CD4-positive, alpha-beta T cell (primary cell): Measurements from ENCODE around the gene LILRB4. TPM values are rescaled to one million over a fixed set of nuclear protein-coding genes. Genes with fewer than 3 reads are reported as not detected.

Source experiments
- ATAC-seq: fragments of 200-7000 bp; cut with Tn5 transposase; one replicate; pipeline ENCODE4 v1.10.0; 2022; ENCODE audit warnings: mild to moderate bottlenecking; ENCODE audit not compliant: poor library complexity
- CTCF ChIA-PET: fragments of 350-600 bp; sonication (Branson Sonifier 250); formaldehyde crosslinking; loops from one replicate; lab custom pipeline; 2021; ENCODE audit warnings: antibody characterized with exemption, inconsistent platforms; lab: Charles Lee
- POLR2A ChIA-PET: fragments of 350-600 bp; sonication (Branson Sonifier 250); formaldehyde crosslinking; loops from one replicate; lab custom pipeline; 2021; ENCODE audit warnings: antibody characterized with exemption, inconsistent platforms; lab: Charles Lee
- DNase-seq, 14 experiments: peaks; one replicate each; pipeline ENCODE4 v3.0.0-alpha.2; 2013 to 2020; ENCODE audit warnings: mixed read lengths in 2 of 14
- H3K27ac ChIP-seq, 2 donors: one replicate each; pipeline versions ENCODE4 v1.5.1 to v1.7.0; 2013; ENCODE audit warnings: low read length in 2 of 2, low read depth in 1 of 2, mild to moderate bottlenecking in 1 of 2
- H3K27me3 ChIP-seq, 2 experiments: 1 replicate in 1 of 2; 2 replicates in 1 of 2; pipeline versions ENCODE4 v1.6.1 to v1.7.0; 2013; ENCODE audit warnings: low read length in 2 of 2, control low read depth in 1 of 2, mild to moderate bottlenecking in 1 of 2, moderate library complexity in 1 of 2; ENCODE audit not compliant: insufficient read depth in 2 of 2, control insufficient read depth in 1 of 2
- H3K36me3 ChIP-seq: one replicate; pipeline ENCODE4 v1.6.1; 2013; ENCODE audit warnings: low read length, control low read depth; ENCODE audit not compliant: insufficient read depth
- H3K4me1 ChIP-seq: one replicate; pipeline ENCODE4 v1.6.1; 2013; ENCODE audit warnings: low read length, control low read depth; ENCODE audit not compliant: insufficient read depth
- H3K4me3 ChIP-seq: one replicate; pipeline ENCODE4 v1.5.1; 2013; ENCODE audit warnings: mild to moderate bottlenecking, low read length, moderate library complexity
- H3K9me3 ChIP-seq, 2 experiments: 1 replicate in 1 of 2; 2 replicates in 1 of 2; pipeline versions ENCODE4 v1.6.1 to v1.7.0; 2013; ENCODE audit warnings: low read length in 2 of 2, mild to moderate bottlenecking in 2 of 2, control low read depth in 1 of 2, moderate library complexity in 1 of 2; ENCODE audit not compliant: control insufficient read depth in 1 of 2, insufficient read depth in 1 of 2
- H3K27ac Mint-ChIP-seq: one replicate; pipeline ENCODE4 v1.8.0; 2020; ENCODE audit warnings: mixed read lengths
- H3K27me3 Mint-ChIP-seq: one replicate; pipeline ENCODE4 v1.8.0; 2021; ENCODE audit warnings: mixed read lengths
- H3K36me3 Mint-ChIP-seq: one replicate; pipeline ENCODE4 v1.8.0; 2021; ENCODE audit warnings: low read depth, mixed read lengths
- H3K4me1 Mint-ChIP-seq: one replicate; pipeline ENCODE4 v1.8.0; 2021; ENCODE audit warnings: low read depth, mixed read lengths
- H3K4me3 Mint-ChIP-seq: one replicate; pipeline ENCODE4 v1.8.0; 2020; ENCODE audit warnings: mild to moderate bottlenecking, mixed read lengths
- H3K9me3 Mint-ChIP-seq: one replicate; pipeline ENCODE4 v1.8.0; 2020; ENCODE audit warnings: mixed read lengths
- intact Hi-C, 2 experiments: fragments of 100-400 bp; cut with DNase I in 1 of 2; cut with micrococcal nuclease in 1 of 2; formaldehyde crosslinking; loops; one replicate each; pipeline versions ENCODE4 v1.15.1 to v1.9.0; 2023 to 2025; cut with DNase I, micrococcal nuclease
- total RNA-seq, 174 experiments: library from RNA in 2 of 174; stranded (reverse) in 2 of 174; gene quantifications; one replicate each; pipeline ENCODE4 v1.2.3 and lab custom pipeline; 2021 to 2026
- TF ChIP-seq, protein P1 (sequence below): fragments of 200-600 bp; IDR thresholded peaks from one replicate; pipeline ENCODE4 v1.8.0; 2022; ENCODE audit warnings: antibody characterized with exemption, mild to moderate bottlenecking

The LILRB4 gene
- total RNA-seq, 2 experiments from 2014 or later = 0.22 to 0.60 TPM

- no peaks in the 10 kb centered on the region for H3K4me1 Mint-ChIP-seq
- TF ChIP-seq, protein P1, sequence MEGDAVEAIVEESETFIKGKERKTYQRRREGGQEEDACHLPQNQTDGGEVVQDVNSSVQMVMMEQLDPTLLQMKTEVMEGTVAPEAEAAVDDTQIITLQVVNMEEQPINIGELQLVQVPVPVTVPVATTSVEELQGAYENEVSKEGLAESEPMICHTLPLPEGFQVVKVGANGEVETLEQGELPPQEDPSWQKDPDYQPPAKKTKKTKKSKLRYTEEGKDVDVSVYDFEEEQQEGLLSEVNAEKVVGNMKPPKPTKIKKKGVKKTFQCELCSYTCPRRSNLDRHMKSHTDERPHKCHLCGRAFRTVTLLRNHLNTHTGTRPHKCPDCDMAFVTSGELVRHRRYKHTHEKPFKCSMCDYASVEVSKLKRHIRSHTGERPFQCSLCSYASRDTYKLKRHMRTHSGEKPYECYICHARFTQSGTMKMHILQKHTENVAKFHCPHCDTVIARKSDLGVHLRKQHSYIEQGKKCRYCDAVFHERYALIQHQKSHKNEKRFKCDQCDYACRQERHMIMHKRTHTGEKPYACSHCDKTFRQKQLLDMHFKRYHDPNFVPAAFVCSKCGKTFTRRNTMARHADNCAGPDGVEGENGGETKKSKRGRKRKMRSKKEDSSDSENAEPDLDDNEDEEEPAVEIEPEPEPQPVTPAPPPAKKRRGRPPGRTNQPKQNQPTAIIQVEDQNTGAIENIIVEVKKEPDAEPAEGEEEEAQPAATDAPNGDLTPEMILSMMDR = no peak
- no peaks in the 10 kb centered on the region for H3K36me3 Mint-ChIP-seq
- ChIA-PET CTCF (no interaction called here), POLR2A (no interaction called here)
- ATAC-seq (no peak), DNase-seq (no peak)
- no peak overlapping the region for H3K27ac Mint-ChIP-seq
- H3K4me3 Mint-ChIP-seq = no peak overlapping the region
- Histone ChIP-seq H3K9me3 (peaks cover 0 to 3% of the 10 kb centered on the region in 2 experiments), H3K4me1 (no peaks in the 10 kb centered on the region), H3K4me3 (no peak overlapping the region), H3K36me3 (no peaks in the 10 kb centered on the region), H3K27ac (no peak overlapping the region), H3K27me3 (peaks cover 0 to 8% of the 10 kb centered on the region in 2 experiments)
- intact Hi-C loops = loop anchor here in 1 of 2 experiments (10.0 kb wide), 1 partner anchor 855 kb away; no protein-coding TSS in a partner anchor
- no peaks in the 10 kb centered on the region for H3K9me3 Mint-ChIP-seq
- H3K27me3 Mint-ChIP-seq = peaks cover 30% of the 10 kb centered on the region
Measured at GRCh38 chr19:54650108-54650655, 12.6 kb upstream of the LILRB4 start.

DNA sequence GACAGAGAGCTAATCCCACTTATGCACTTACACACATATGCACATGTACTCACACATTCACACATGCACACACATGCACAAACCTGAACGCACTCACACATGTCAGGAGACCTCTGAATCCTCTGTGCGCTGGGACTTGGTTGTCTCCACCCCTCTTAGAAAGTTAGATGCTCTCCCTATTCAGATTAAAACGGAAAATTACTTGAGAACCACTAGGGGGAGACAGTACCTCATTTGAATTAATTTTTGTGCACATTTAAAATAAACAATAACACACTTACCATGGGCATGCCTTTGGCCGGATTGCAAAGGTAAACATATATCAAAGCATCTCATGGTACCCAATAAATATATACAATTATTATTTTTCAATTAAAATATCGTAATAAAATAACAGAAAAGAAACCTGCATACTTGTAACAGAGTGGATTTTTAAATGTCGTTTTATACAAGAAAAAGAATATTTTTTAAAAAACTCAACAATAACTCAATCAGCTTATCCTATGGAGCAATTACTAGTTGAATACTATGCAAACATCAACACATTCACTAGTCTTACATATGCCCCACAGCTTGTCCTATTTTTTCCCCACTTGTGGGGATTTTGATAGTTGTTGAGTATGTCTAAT is 9.5 kb upstream of the LILRB4 start:
- ATAC-seq (no peak), DNase-seq (peak in 1 of 14 experiments; percentile 50)
- Mint-ChIP-seq H3K4me1 (no peaks in the 10 kb centered on the region), H3K4me3 (no peak overlapping the region), H3K9me3 (no peaks in the 10 kb centered on the region), H3K27me3 (peaks cover 34% of the 10 kb centered on the region), H3K36me3 (no peaks in the 10 kb centered on the region), H3K27ac (no peak overlapping the region)
- ChIA-PET CTCF (interaction anchor here (0.6 kb wide), 1 partner anchor 851 kb away, joined by 3 read pairs; no protein-coding TSS in a partner anchor), POLR2A (no interaction called here)
- TF ChIP-seq, protein P1 = peak; percentile 68
- Histone ChIP-seq H3K4me1 (no peaks in the 10 kb centered on the region), H3K9me3 (peaks cover 0 to 3% of the 10 kb centered on the region in 2 experiments), H3K4me3 (no peak overlapping the region), H3K36me3 (no peaks in the 10 kb centered on the region), H3K27ac (no peak overlapping the region), H3K27me3 (peaks cover 0 to 8% of the 10 kb centered on the region in 2 experiments)
- intact Hi-C loops = loop anchor here in 1 of 2 experiments (10.0 kb wide), 1 partner anchor 852 kb away; no protein-coding TSS in a partner anchor

DNA sequence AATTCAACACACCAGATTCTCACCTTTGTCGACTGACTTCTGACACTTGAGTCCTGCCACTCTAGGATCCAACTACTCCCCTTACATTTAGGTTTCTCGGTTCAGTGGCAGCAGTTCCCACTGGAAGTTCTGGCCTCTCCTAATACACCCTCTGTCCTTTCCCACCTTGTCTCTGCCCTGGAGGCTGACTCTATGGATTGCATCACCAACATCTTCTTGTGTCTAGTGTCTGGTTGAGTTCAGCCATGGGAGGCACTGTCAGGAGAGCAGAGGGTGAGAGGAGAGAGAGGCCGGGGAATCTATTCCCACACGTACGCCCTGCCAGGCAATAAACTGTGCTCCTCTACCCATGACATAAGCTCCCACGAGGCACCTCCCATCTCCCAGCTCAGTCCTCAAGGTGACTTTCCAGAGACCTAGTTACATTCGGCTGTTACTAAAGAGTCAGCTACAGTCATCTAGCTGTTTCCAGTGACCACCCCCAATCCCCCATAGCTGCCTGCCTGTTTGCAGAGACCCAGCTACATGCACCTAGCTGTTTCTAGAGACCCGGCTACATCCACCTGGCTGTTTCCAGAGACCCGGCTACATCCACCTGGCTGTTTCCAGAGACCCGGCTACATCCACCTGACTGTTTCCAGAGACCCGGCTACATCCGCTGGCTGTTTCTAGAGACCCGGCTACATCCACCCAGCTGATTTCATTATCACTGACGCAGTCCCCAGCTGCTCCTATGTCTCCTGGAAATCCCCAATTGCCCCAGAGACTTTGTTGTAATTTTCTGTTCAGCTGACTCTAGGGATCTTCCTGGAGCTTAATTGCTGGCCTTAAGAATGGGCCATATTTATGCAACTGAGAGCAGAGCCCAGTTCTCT is 8.1 kb upstream of the LILRB4 start:
- no peaks in the 10 kb centered on the region for H3K4me1 Mint-ChIP-seq
- no peak overlapping the region for H3K27ac Mint-ChIP-seq
- H3K27me3 Mint-ChIP-seq = peaks cover 38% of the 10 kb centered on the region
- Histone ChIP-seq H3K27ac (no peak overlapping the region), H3K36me3 (no peaks in the 10 kb centered on the region), H3K4me1 (no peaks in the 10 kb centered on the region), H3K9me3 (peaks cover 0 to 3% of the 10 kb centered on the region in 2 experiments), H3K27me3 (peaks cover 0 to 11% of the 10 kb centered on the region in 2 experiments), H3K4me3 (no peak overlapping the region)
- ChIA-PET POLR2A (no interaction called here), CTCF (no interaction called here)
- H3K9me3 Mint-ChIP-seq = no peaks in the 10 kb centered on the region
- intact Hi-C loops = loop anchor here in 1 of 2 experiments (10.0 kb wide), 1 partner anchor 850 kb away; no protein-coding TSS in a partner anchor
- ATAC-seq (no peak), DNase-seq (peak in 2 of 14 experiments; percentile 32 to 35)
- TF ChIP-seq, protein P1 = no peak
- no peaks in the 10 kb centered on the region for H3K36me3 Mint-ChIP-seq
- H3K4me3 Mint-ChIP-seq = no peak overlapping the region
